GM12892 (cell line): Measurements from ENCODE around the gene TIGAR.

Experiments
- POLR2A ChIP-seq: IDR thresholded peaks from 2 replicates; pipeline ENCODE4 v1.6.1; 2011; ENCODE audit warnings: low read depth, low read length, control low read depth
- POLR2AphosphoS5 ChIP-seq: IDR thresholded peaks from 2 replicates; pipeline ENCODE4 v1.6.1; 2011; ENCODE audit warnings: low read depth, low read length, control low read depth

- no peak for TF ChIP-seq POLR2A
- no peak for TF ChIP-seq POLR2AphosphoS5
These were observed 62.4 kb downstream of the TIGAR start for GRCh38 chr12:4383304-4383865.
